ENCODE measurements around the gene TUT1.
A peak's percentile ranks its signal among the peaks of the same experiment; 100 is the strongest.

Gene TUT1

GRCh38 chr11:62556875-62557631 is 34.3 kb downstream of the TUT1 start:
- no peak overlapping the region for H3K4me3 ChIP-seq (ENCODE audit: insufficient read depth, low read length, poor library complexity, severe bottlenecking)
- H3K9ac ChIP-seq (ENCODE audit: low read length): no peak overlapping the region; the same call in 1 of the 2 replicates
- no peak overlapping the region for H3K4me2 ChIP-seq (ENCODE audit: low read depth, low read length, poor library complexity, severe bottlenecking)
- no peaks in the 10 kb centered on the region for H3K79me2 ChIP-seq (ENCODE audit: insufficient read depth, low read length)
- no peaks in the 10 kb centered on the region for H3K27me3 ChIP-seq (ENCODE audit: low read length)
- peak overlapping the region; percentile 62 for H3K27ac ChIP-seq (ENCODE audit: low read depth, low read length)
- no peaks in the 10 kb centered on the region for H3K9me2 ChIP-seq (replicated peaks; ENCODE audit: insufficient read depth, low read length)
- peaks cover 2% of the 10 kb centered on the region; the same call in 1 of the 2 replicates for H3K36me3 ChIP-seq (ENCODE audit: low read length)
- H3K9me3 ChIP-seq (ENCODE audit: insufficient read depth, low read length): no peaks in the 10 kb centered on the region
- H3F3A ChIP-seq (ENCODE audit: insufficient read depth): peaks cover 34% of the 10 kb centered on the region
- TF ChIP-seq CTCF (IDR thresholded peaks at IDR 0.05; ENCODE audit: insufficient read depth, low read length, poor library complexity, severe bottlenecking) (no peak), EZH2phosphoT487 (conservative IDR thresholded peaks at IDR 0.05; ENCODE audit: low read length) (no peak)
- no peaks in the 10 kb centered on the region for H4K20me1 ChIP-seq (ENCODE audit: low read depth, low read length)
- H2AFZ ChIP-seq (ENCODE audit: low read depth, low read length, severe bottlenecking): no peak overlapping the region

GRCh38 chr11:62556108-62556874 is 35.0 kb downstream of the TUT1 start:
- TF ChIP-seq EZH2phosphoT487 (conservative IDR thresholded peaks at IDR 0.05; ENCODE audit: low read length) (no peak), CTCF (IDR thresholded peaks at IDR 0.05; ENCODE audit: insufficient read depth, low read length, poor library complexity, severe bottlenecking) (no peak)

GRCh38 chr11:62555464-62556107 is 35.7 kb downstream of the TUT1 start:
- H3K9me3 ChIP-seq (ENCODE audit: insufficient read depth, low read length): no peaks in the 10 kb centered on the region
- H3F3A ChIP-seq (ENCODE audit: insufficient read depth): peaks cover 33% of the 10 kb centered on the region
- H3K27me3 ChIP-seq (ENCODE audit: low read length): no peaks in the 10 kb centered on the region
- no peak overlapping the region for H2AFZ ChIP-seq (ENCODE audit: low read depth, low read length, severe bottlenecking)
- no peaks in the 10 kb centered on the region for H3K9me2 ChIP-seq (replicated peaks; ENCODE audit: insufficient read depth, low read length)
- peak overlapping the region; percentile 62 for H3K27ac ChIP-seq (ENCODE audit: low read depth, low read length)
- H3K4me2 ChIP-seq (ENCODE audit: low read depth, low read length, poor library complexity, severe bottlenecking): peak overlapping the region; percentile 16
- peak overlapping the region; percentile 23; the same call in 1 of the 2 replicates for H3K9ac ChIP-seq (ENCODE audit: low read length)
- H3K4me3 ChIP-seq (ENCODE audit: insufficient read depth, low read length, poor library complexity, severe bottlenecking): no peak overlapping the region
- peaks cover 2% of the 10 kb centered on the region; the same call in 1 of the 2 replicates for H3K36me3 ChIP-seq (ENCODE audit: low read length)
- TF ChIP-seq CTCF (IDR thresholded peaks at IDR 0.05; ENCODE audit: insufficient read depth, low read length, poor library complexity, severe bottlenecking): no peak
- no peak for TF ChIP-seq EZH2phosphoT487 (conservative IDR thresholded peaks at IDR 0.05; ENCODE audit: low read length)
- no peaks in the 10 kb centered on the region for H3K79me2 ChIP-seq (ENCODE audit: insufficient read depth, low read length)
- no peaks in the 10 kb centered on the region for H4K20me1 ChIP-seq (ENCODE audit: low read depth, low read length)

More at GRCh38 chr11:62556108-62556874, 35.0 kb downstream of the TUT1 start:
- no peaks in the 10 kb centered on the region for H3K9me2 ChIP-seq (replicated peaks; ENCODE audit: insufficient read depth, low read length)
- no peak overlapping the region for H3K4me3 ChIP-seq (ENCODE audit: insufficient read depth, low read length, poor library complexity, severe bottlenecking)
- peaks cover 2% of the 10 kb centered on the region; the same call in 1 of the 2 replicates for H3K36me3 ChIP-seq (ENCODE audit: low read length)
- H3F3A ChIP-seq (ENCODE audit: insufficient read depth): peaks cover 33% of the 10 kb centered on the region
- no peaks in the 10 kb centered on the region for H3K27me3 ChIP-seq (ENCODE audit: low read length)
- no peaks in the 10 kb centered on the region for H4K20me1 ChIP-seq (ENCODE audit: low read depth, low read length)
- H3K4me2 ChIP-seq (ENCODE audit: low read depth, low read length, poor library complexity, severe bottlenecking): peak overlapping the region; percentile 16
- H3K27ac ChIP-seq (ENCODE audit: low read depth, low read length): peak overlapping the region; percentile 62
- H2AFZ ChIP-seq (ENCODE audit: low read depth, low read length, severe bottlenecking): no peak overlapping the region
- H3K79me2 ChIP-seq (ENCODE audit: insufficient read depth, low read length): no peaks in the 10 kb centered on the region
- no peaks in the 10 kb centered on the region for H3K9me3 ChIP-seq (ENCODE audit: insufficient read depth, low read length)
- peak overlapping the region; percentile 23; the same call in 1 of the 2 replicates for H3K9ac ChIP-seq (ENCODE audit: low read length)
